GM21529 (cell line): ENCODE data around the gene ADNP2.

Experiments used
- ATAC-seq: cut with Tn5 transposase; IDR thresholded peaks from one replicate; pipeline ENCODE4 v1.9.1; 2021; ENCODE audit not compliant: unreplicated experiment

ADNP2 gene

DNA sequence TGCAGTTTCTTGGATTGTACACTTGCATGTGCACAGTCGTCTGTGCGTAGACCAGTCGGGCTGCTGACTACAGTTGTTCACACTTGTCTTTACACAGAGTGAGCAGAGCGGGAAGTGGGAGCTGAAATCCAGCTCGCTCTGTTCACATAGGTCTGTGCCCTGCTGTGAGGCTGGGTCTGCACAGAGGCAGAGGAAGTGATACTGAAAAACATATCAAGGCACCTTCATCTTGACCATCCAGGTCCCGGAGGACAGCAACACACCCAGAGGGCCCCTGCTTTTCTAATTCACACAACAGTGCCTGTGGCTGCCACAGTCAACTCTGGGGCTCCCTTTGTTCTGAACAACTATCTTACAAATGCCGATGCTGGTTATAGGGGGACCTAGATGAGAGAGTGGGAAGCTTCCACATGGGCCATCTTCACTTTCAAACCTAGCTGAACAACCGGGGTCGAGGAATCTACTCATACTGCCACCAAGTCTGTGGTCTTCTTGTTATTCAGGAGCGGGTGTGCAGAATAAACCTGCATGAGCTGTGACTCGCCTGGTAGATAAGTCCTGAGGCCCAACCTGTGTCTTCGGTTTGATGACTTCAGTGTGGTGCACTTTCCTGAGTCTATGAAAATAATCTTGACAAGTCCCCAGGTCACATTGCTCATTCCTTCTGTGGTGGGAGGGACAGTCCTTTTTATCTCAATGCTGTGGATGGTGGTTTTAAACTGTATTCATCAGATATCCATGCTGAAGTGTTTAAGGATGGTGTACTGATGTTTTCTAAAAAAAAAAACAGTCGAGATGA lies 3.5 kb upstream of the ADNP2 start:
- ATAC-seq = peak; percentile 46

DNA sequence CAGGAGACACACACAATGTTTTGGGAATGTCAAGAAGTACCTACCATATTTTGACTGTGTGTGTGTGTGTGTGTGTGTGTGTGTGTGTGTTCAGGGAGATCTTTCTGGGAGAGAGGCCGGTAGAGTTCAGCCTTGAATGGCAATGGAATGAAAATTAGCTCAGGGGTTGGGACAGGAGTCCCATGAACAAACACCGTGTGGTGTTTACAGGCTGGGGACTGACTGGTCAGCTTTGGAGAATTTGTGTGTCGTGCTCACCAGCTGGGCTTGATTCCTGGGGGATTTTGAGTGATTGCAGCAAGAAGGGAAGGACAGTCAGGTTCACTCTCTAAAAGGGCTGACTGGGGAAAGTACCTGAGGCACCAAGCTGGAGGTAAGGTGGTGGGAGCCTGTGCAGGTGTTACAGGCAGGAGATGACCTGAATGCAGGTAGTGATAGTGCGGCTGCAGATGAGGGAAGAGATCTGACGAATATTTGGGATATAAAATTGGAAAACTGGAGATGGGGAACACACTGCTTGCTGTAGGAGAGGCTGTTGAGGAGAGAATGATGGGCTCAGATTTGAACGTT lies 2.5 kb upstream of the ADNP2 start:
- ATAC-seq = no peak

DNA sequence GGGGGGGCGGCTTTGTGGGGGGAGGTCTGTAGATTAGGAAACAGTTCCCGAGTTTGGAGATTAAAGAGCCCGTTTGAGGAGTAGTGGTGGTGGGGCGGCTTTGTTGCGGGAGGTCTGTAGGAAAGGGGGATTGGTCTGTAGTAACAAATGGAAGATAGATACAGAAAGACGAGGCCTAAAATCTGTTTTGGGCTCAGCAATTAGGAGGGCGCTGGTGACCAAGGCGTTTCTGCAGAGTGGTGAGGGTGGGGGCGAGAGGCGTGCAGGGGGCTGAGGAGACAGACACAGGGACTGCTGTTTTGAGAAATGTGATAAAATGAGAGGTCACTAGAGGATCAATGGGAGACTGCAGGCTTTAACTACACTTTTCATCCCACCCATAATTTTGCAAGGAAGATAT lies 1.6 kb upstream of the ADNP2 start:
- ATAC-seq = no peak

- ATAC-seq = no peak
These were observed 933 bp upstream of the ADNP2 start for GRCh38 chr18:80108121-80108536.

DNA sequence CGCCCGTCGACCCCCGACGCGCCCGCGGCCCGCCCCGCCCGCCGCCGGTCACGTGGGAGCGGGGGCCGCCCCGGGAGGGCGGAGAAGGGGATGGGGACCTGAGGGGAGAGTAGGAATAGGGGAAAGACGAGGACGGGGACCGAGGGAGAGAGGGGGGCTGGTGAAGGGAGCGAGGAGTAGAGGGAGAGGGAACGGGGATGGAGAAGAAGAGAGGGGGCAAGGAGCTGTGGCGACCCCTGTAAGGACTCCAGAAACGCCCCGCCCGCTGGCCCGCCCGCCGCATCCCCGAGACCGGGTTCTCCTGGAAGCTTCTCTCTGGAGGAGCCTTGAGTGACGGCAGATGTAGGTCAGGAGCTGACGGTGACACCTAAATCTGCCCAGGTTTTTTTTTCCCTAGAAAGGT lies 615 bp downstream of the ADNP2 start:
- peak; percentile 30 for ATAC-seq

GRCh38 chr18:80112624-80113248 lies 3.7 kb downstream of the ADNP2 start:
- ATAC-seq = no peak

DNA sequence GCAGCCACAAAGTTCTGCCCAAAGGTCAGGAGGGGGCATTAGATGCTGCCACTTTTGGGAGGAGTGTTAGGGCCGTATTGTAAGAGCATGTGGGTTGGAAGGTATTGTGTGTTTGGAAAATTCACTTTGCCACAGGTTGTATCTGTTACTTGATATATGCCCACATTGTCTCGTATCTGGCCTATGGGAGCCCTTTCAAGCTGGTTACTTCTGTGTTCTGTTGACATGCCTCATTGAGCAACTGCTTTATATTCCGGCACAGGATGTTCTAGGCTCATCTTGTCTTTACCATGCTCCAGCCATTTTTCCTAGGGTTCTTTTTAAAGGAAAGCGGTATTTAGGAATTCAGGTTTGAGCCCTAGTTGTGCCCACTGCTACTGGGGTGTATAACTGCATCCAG lies 6.0 kb downstream of the ADNP2 start:
- no peak for ATAC-seq

- ATAC-seq = no peak
These were observed 10.0 kb downstream of the ADNP2 start for GRCh38 chr18:80119111-80119510.

- no peak for ATAC-seq
These were observed 11.9 kb downstream of the ADNP2 start for GRCh38 chr18:80120932-80121331.

DNA sequence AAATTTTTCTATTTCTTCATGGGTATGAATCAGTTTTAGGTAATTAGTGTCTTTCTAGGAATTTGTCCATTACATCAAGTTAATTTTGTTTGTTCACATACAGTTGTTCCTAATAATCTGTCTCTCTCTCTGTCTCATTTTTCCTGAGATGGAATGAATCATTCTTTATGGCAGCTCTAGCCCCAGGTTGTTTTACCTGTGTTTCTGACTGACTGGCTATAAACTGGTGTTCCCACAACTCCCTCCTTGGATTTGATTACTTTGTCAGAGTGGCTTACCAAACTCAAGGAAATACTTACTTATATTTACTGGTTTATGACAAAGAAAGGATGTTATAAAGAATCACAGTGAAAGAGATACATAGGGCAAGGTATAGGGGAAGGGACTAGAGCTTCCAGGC lies 15.1 kb downstream of the ADNP2 start:
- no peak for ATAC-seq

DNA sequence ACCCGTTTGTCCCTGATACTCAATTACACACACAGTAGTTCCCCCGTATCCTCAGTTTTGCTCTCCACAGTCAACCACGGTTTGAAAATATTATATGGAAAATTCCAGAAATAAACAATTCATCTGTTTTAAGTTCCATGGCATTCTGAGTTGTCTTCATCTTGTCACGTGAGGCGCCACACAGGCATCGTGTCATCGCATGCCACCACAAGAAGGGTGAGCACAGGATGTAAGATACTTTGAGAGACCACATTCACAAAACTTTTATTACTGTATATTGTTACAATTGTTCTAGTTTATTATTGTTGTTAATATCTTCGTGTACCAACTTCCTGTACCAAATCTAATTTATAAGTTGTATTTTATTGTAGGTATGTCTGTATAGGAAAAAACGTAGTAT lies 17.7 kb downstream of the ADNP2 start:
- no peak for ATAC-seq

DNA sequence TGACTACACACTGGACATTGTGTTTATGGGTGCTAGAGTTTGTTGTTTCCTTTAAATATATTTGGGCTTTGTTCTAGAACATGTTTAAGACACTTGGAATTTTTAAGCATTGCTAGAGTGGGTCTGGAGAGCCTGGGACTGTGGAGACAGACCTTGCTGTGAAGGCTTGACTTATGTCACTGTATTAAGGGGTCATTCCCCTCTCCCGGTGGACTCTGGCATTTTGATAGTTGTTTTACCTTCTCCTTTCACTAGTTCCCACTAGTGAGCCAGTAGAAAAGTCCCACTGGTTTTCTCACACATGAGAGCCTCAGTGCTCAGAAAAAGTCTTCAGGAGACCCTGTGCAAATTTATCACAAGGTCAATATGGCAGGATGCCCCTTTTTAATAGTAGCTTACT lies 18.6 kb downstream of the ADNP2 start:
- ATAC-seq = no peak

- ATAC-seq = no peak
These were observed 20.8 kb downstream of the ADNP2 start for GRCh38 chr18:80129672-80130367.

DNA sequence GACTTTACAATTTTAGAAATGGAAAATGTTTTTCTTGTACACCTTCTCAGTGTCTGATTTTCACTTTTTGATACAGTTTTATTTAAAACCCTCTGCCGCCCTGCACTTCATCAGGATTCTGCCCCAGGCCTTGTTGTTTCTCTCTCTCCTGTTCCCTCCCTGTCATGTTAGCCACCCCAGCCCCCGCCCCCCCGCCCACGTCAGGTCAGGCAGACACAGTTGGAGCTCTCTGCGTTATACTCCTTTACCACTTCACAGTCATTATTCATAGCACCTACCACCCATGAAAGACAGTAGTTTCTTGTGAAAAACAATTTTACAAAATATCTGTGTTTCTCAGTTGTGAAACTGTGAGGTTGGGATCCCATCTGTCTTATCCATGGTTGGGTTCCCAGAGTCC lies 21.5 kb downstream of the ADNP2 start:
- ATAC-seq = no peak

GRCh38 chr18:80132180-80132812 lies 23.2 kb downstream of the ADNP2 start:
- ATAC-seq = no peak

DNA sequence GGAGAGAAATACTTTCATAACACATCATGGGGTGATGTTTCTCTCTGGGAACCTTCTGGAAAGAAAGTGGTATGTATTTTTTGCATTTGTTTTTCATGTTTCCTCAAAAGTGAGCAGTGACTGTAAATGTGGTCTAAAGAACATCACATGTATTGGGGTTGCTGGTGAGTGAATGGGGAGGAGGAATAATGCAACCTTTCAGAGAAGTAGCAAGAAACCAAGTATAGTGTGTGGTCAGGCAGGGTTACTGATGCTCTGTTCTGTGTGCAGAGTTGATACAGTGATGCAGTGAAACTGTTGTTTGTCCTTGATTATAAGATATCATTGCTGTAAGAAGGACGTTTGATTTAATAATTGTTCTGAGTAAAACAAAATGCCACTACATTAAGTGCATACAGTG lies 24.1 kb downstream of the ADNP2 start:
- ATAC-seq = no peak

GRCh38 chr18:80135136-80135535 lies 26.1 kb downstream of the ADNP2 start:
- no peak for ATAC-seq

GRCh38 chr18:80136679-80137078 lies 27.6 kb downstream of the ADNP2 start:
- no peak for ATAC-seq

DNA sequence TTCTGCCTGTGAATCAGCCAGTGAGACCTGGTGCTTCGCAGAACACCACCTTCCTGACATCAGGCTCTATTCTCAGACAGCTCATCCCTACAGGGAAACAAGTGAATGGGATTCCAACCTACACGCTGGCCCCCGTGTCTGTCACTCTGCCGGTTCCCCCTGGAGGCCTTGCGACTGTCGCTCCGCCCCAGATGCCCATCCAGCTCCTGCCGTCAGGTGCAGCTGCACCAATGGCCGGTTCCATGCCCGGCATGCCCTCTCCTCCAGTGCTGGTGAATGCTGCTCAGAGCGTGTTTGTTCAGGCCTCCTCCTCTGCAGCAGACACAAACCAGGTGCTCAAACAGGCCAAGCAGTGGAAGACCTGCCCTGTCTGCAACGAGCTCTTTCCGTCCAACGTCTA lies 28.1 kb downstream of the ADNP2 start:
- ATAC-seq = no peak

DNA sequence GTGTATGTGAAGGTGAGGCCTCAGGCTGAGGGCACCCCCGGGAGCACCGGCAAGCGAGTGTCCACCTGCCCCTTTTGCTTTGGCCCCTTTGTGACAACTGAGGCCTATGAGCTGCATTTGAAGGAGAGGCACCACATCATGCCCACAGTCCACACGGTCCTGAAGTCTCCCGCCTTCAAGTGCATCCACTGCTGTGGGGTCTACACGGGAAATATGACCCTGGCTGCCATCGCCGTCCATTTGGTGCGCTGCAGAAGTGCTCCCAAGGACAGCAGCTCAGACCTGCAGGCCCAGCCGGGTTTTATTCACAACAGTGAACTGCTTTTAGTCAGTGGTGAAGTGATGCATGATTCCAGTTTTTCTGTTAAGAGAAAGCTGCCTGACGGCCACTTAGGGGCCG lies 28.9 kb downstream of the ADNP2 start:
- no peak for ATAC-seq

DNA sequence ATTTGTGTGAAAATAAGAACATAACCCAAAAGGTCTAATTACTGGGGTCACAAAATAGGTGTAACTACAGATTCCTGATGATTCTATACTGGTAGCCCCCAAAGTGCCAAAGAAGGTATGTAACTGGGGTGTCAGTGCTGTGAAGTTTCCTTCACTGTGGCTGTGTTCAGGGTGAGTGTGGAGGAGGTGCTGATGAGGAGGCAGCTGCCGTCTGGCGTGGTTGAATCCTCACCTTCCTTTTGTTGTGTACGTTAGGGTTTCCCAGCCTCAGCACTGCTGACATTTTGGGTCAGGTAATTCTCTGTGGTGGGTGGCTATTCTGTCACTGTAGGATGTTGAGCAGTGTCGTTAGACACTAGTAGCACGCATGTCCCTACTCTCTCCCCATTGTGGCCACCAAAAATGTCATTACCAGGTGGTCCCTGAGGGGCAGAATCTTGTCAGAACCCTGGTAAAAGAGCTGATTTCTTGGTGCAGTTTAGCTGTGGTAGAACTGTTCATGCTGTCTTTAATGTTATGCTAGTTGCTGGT lies 31.5 kb downstream of the ADNP2 start:
- no peak for ATAC-seq
